SIG-M5 (cell line): ENCODE results near the gene TSPYL2.

Experiments
- DNase-seq: peaks from one replicate; lab custom pipeline; 2025; lab: John Stamatoyannopoulos, UW

TSPYL2 gene

DNA sequence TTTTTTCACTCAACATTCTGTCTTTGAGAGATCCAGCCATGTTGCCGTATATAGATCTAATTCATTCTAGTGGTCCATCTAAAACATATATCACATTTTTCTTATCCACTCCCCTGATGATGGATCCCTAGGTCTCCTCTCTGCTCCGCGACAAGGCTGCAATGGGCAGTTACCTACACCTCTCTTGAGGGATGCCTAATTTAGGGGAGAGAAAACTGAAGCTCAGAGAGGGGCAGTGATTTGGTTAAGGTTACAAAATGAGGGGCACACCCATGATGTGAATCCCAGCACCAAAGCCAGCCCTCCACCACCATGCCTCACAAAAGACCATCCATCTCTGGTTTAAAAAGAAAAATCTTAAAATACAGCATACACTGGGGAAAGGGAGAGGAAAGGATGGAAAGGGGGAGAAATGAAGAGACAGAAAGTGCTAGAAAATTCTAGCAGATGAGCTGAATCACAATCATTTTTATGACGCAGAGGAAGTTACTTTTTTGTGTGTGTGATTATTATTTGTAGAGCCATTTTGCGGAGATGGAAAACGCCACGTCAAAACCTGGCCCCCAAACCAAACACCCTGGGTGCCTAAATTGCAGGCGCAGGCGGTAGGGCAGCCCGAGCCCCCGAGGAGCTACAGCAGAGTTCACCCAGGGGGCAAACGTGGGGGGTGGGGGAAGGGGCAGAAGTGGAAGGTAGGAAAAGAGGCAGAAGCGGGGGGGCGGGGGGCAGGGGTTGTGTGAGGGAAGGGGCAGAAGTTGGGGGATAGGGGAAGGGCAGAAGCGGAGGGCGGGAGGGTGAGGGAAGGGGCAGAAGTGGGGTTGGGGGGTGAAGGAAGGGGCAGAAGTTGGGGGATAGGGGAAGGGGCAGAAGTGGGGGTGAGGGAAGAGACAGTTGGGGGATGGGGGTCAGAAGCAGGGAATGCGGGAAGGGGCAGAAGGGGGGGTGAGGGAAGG lies 1.3 kb upstream of the TSPYL2 start:
- no peak for DNase-seq

- DNase-seq = no peak
These were observed 828 bp downstream of the TSPYL2 start for GRCh38 chrX:53082773-53083616.

DNA sequence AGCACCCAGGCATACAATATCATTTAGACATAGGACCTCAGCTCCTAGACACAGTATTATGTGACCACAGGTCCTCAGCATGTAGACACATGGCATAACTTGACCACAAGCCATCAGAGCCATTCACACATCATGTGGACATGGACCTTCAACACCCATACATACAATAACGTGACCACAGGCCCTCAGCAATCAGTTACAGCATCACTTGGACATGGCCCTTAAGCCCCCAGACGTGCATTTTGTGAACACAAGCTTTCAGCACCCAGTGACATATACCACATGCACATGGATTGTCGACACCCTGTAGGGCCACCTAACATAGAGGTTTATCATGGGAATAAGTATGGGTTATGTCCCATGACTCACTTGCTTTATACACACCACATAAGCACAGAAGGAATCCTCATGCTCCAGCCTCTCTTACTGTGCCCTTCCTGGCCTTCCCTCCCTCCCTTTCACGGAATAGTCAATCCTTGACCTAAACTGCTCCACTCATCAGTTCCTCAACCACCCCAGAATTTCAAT lies 1.9 kb downstream of the TSPYL2 start:
- no peak for DNase-seq

DNA sequence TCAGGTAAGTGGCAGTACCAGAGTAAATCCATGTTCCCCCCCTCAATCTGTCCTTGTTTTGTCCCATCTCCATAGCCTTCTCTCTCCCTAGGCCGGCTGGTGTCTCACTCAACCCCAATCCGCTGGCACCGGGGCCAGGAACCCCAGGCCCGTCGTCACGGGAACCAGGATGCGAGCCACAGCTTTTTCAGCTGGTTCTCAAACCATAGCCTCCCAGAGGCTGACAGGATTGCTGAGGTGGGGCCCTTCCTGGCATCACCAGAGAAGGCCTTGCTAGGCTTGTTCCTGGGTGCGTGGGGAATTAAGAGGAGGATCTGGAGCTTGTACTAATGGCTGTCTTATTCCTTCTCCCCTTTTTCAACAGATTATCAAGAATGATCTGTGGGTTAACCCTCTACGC lies 2.7 kb downstream of the TSPYL2 start:
- DNase-seq = no peak

DNA sequence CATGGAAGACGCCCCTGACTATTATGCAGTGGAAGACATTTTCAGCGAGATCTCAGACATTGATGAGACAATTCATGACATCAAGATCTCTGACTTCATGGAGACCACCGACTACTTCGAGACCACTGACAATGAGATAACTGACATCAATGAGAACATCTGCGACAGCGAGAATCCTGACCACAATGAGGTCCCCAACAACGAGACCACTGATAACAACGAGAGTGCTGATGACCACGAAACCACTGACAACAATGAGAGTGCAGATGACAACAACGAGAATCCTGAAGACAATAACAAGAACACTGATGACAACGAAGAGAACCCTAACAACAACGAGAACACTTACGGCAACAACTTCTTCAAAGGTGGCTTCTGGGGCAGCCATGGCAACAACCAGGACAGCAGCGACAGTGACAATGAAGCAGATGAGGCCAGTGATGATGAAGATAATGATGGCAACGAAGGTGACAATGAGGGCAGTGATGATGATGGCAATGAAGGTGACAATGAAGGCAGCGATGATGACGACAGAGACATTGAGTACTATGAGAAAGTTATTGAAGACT lies 3.6 kb downstream of the TSPYL2 start:
- DNase-seq = no peak

GRCh38 chrX:53086464-53086863 lies 4.3 kb downstream of the TSPYL2 start:
- no peak for DNase-seq

DNA sequence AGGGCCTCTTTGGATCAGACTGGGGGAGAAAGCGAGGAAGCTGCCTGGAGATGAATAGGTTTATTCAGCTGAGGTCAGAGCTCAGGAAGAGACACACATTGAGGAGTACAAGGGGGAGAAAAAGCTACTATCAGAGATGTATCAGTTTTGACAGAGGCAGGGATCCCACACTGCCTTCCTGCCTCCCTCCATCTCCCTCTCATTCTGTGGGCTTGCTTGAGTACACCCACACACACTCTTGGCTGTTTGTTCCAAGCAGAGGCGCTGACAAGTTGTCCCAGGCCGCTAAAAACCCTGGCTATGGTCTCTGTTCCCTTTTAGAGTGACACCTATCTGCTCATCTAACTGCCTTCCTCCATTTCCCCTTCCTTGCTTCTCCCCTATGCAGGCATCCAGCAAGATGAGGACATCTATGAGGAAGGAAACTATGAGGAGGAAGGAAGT lies 5.2 kb downstream of the TSPYL2 start:
- DNase-seq = no peak

GRCh38 chrX:53088136-53088974 lies 6.2 kb downstream of the TSPYL2 start:
- DNase-seq = no peak

- no peak for DNase-seq
These were observed 7.2 kb downstream of the TSPYL2 start for GRCh38 chrX:53089224-53089842.

- no peak for DNase-seq
These were observed 7.8 kb downstream of the TSPYL2 start for GRCh38 chrX:53089925-53090324.

DNA sequence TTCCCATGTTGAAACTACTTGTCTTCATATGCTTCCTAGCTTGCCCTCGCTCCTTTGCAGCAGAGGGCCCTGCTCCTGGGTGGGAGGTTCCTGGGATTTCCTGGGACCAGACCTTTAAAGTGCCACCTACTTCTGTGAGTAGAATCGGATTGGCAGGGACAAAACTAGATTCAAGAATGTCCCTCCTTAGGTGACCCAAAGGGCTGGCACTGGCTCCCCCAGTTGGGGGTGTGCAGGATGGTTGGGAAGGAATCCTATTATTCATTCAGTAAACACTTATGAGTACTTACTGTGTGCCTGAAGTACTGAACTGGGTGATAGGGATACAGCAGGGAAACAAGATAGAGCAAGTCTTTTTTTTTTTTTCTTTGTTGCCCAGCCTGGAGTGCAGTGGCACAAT lies 9.2 kb downstream of the TSPYL2 start:
- DNase-seq = no peak

- no peak for DNase-seq
These were observed 11.0 kb downstream of the TSPYL2 start for GRCh38 chrX:53093177-53093655.

- DNase-seq = peak; percentile 78
These were observed 11.8 kb downstream of the TSPYL2 start, which contains the start of gene KANTR for GRCh38 chrX:53093748-53094581. Gene KANTR (plus strand): TSS chrX:53094142. CDS start chrX:53124273, 30,131 bp downstream.

GRCh38 chrX:53094582-53094905 lies 12.4 kb downstream of the TSPYL2 start:
- DNase-seq = no peak

- no peak for DNase-seq
These were observed 13.6 kb downstream of the TSPYL2 start for GRCh38 chrX:53095796-53096195.

GRCh38 chrX:53114864-53115549 lies 32.8 kb downstream of the TSPYL2 start:
- no peak for DNase-seq

GRCh38 chrX:53115550-53115874 lies 33.3 kb downstream of the TSPYL2 start:
- no peak for DNase-seq

GRCh38 chrX:53116101-53116500 lies 33.9 kb downstream of the TSPYL2 start:
- no peak for DNase-seq

DNA sequence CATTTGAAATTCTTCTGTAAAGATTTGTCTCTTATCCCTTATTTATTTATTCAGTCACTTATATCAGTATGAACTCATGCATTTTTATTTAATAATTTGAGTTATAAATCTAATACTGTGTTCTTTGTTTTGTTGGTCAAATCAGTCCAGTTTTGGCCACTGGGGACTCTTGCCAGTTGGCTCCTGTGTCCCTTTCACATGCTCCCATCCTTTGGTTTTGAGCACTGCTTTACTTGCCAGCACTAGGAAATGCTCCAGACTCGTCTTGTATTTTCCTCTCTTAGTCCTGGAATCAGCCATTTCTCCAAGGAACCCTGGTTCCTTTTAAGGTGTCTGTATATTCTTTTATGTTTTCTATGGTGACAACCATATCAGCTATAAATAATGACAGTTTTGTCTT lies 39.8 kb downstream of the TSPYL2 start:
- no peak for DNase-seq
